ENCODE measurements around the gene IAH1. TPM values are rescaled to one million over a fixed set of nuclear protein-coding genes. Genes with fewer than 3 reads are reported as not detected.

IAH1 gene
- total RNA-seq, 1 donor from 2014 or later = 24.4 TPM

GRCh38 chr2:9472511-9472910 is 1.8 kb upstream of the IAH1 start:
- no peak overlapping the region for H3K27ac Mint-ChIP-seq (ENCODE audit: unreplicated experiment)
- H3K36me3 Mint-ChIP-seq (ENCODE audit: unreplicated experiment) = no peaks in the 10 kb centered on the region
- H3K4me3 Mint-ChIP-seq (ENCODE audit: unreplicated experiment) = peak overlapping the region; percentile 3
- peaks cover 2% of the 10 kb centered on the region for H3K9me3 Mint-ChIP-seq (ENCODE audit: unreplicated experiment)
- H3K27me3 Mint-ChIP-seq (ENCODE audit: unreplicated experiment) = no peaks in the 10 kb centered on the region
- TF ChIP-seq CTCF (IDR thresholded peaks at IDR 0.05; ENCODE audit: partially characterized antibody, unreplicated experiment) = no peak
- H3K4me1 Mint-ChIP-seq (ENCODE audit: low read depth, unreplicated experiment) = peaks cover 2% of the 10 kb centered on the region
- DNase-seq = no peak

DNA sequence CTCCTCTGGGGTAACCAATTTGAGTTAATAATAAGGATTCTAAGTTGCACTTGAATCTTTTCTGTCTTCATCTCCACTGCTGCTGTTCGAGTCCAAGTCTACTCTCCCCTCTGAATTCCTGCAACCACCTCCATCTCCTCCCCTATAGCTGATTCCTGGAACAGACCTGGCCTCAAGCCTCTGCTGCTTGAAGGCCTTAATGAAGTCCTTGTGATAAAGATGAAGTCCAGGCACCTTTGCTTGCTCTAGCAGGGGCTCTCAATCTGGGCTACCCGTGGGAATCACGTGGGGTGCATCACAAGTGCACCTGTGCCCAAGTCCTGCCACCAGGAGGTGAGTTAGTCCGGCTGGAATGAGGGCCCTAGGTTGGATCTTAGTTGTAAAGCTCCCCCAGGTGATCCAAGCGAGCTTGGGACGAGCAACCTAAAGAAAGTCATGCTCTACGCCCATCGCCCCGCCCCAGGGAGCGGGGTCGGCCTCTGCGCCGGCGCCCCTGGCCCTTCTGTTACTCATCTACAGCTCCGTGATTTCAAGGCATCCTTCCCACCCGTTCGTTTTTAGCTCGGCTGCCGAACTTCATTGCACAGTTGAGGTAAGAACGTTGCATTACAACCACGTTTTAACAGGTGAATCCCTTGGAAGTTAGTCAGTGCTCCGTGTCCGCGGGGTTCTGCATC is 905 bp upstream of the IAH1 start:
- peaks cover 2% of the 10 kb centered on the region for H3K4me1 Mint-ChIP-seq (ENCODE audit: low read depth, unreplicated experiment)
- H3K36me3 Mint-ChIP-seq (ENCODE audit: unreplicated experiment) = no peaks in the 10 kb centered on the region
- H3K9me3 Mint-ChIP-seq (ENCODE audit: unreplicated experiment) = peaks cover 2% of the 10 kb centered on the region
- DNase-seq = peak; percentile 42
- no peak for TF ChIP-seq CTCF (IDR thresholded peaks at IDR 0.05; ENCODE audit: partially characterized antibody, unreplicated experiment)
- peak overlapping the region; percentile 71 for H3K4me3 Mint-ChIP-seq (ENCODE audit: unreplicated experiment)
- H3K27ac Mint-ChIP-seq (ENCODE audit: unreplicated experiment) = no peak overlapping the region
- no peaks in the 10 kb centered on the region for H3K27me3 Mint-ChIP-seq (ENCODE audit: unreplicated experiment)

DNA sequence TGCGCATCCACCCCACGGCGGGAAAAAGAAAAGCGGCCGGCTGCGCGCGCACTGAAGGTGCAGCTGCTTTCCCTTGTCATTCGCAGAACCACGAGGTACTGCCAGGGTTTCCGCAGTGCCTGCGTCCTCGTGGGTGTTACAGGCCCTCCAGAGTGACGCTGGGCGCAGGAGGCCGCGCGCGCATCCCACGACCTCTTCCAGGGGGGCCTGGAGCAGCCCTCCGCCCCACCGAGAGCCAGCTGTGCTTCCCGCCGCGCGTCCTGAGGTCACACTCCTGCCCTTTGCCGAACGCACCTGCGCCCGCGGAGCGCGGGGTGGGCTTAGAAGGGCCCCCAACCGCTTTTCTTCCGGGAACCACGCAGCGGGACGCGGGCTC is 378 bp upstream of the IAH1 start:
- H3K36me3 Mint-ChIP-seq (ENCODE audit: unreplicated experiment) = no peaks in the 10 kb centered on the region
- peak; percentile 54 for DNase-seq
- no peak for TF ChIP-seq CTCF (IDR thresholded peaks at IDR 0.05; ENCODE audit: partially characterized antibody, unreplicated experiment)
- peaks cover 2% of the 10 kb centered on the region for H3K9me3 Mint-ChIP-seq (ENCODE audit: unreplicated experiment)
- peak overlapping the region; percentile 71 for H3K4me3 Mint-ChIP-seq (ENCODE audit: unreplicated experiment)
- H3K27me3 Mint-ChIP-seq (ENCODE audit: unreplicated experiment) = no peaks in the 10 kb centered on the region
- H3K4me1 Mint-ChIP-seq (ENCODE audit: low read depth, unreplicated experiment) = peaks cover 2% of the 10 kb centered on the region
- H3K27ac Mint-ChIP-seq (ENCODE audit: unreplicated experiment) = no peak overlapping the region

DNA sequence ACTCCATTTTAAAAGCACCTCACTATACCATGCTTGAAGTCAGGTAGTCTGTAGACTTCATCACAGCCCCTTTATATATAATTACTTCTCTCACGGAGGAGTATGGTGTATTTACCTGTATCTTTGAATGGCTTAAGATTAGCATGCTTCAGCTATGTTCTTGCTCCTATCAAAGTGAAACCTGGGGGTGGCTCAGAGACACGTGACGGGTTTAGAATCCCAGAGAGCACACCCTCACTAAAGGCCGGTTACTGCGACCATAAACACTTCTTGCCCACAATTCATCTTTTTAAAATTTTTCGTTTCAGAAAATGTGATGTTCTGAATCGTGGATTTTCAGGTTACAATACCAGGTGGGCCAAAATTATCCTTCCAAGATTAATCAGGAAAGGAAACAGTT is 3.6 kb downstream of the IAH1 start:
- Mint-ChIP-seq H3K27ac (ENCODE audit: unreplicated experiment) (no peak overlapping the region), H3K4me1 (ENCODE audit: low read depth, unreplicated experiment) (peaks cover 2% of the 10 kb centered on the region), H3K4me3 (ENCODE audit: unreplicated experiment) (no peak overlapping the region), H3K9me3 (ENCODE audit: unreplicated experiment) (peaks cover 2% of the 10 kb centered on the region), H3K36me3 (ENCODE audit: unreplicated experiment) (no peaks in the 10 kb centered on the region), H3K27me3 (ENCODE audit: unreplicated experiment) (no peaks in the 10 kb centered on the region)
- TF ChIP-seq CTCF (IDR thresholded peaks at IDR 0.05; ENCODE audit: partially characterized antibody, unreplicated experiment) = no peak
- no peak for DNase-seq

- Mint-ChIP-seq H3K27me3 (ENCODE audit: unreplicated experiment) (peaks cover 2% of the 10 kb centered on the region), H3K4me1 (ENCODE audit: low read depth, unreplicated experiment) (no peaks in the 10 kb centered on the region), H3K36me3 (ENCODE audit: unreplicated experiment) (no peaks in the 10 kb centered on the region), H3K27ac (ENCODE audit: unreplicated experiment) (peak overlapping the region; percentile 12), H3K4me3 (ENCODE audit: unreplicated experiment) (no peak overlapping the region), H3K9me3 (ENCODE audit: unreplicated experiment) (peaks cover 2% of the 10 kb centered on the region)
- TF ChIP-seq CTCF (IDR thresholded peaks at IDR 0.05; ENCODE audit: partially characterized antibody, unreplicated experiment) = no peak
- no peak for DNase-seq
These were observed 4.2 kb downstream of the IAH1 start for GRCh38 chr2:9478526-9478925.
